Lung (tissue), 12 donors: ENCODE data around the gene ZNF568. TPM values are rescaled to one million over a fixed set of nuclear protein-coding genes. Genes with fewer than 3 reads are reported as not detected.
A peak's percentile ranks its signal among the peaks of the same experiment; 100 is the strongest.

ENCODE experiments used
- ATAC-seq: fragments of 200-7000 bp; cut with Tn5 transposase; one replicate; pipeline ENCODE4 v1.9.1; 2020; ENCODE audit warnings: moderate number of reproducible peaks; ENCODE audit not compliant: insufficient read depth, low FRiP score
- DNase-seq, 3 donors: peaks; one replicate each; pipeline ENCODE4 v3.0.0-alpha.2; 2013 to 2017
- H3K27ac ChIP-seq, 2 donors: one replicate each; pipeline ENCODE4 v1.5.1; 2013; ENCODE audit warnings: mild to moderate bottlenecking in 2 of 2, moderate library complexity in 2 of 2, control low read depth in 1 of 2, inconsistent platforms in 1 of 2, low read depth in 1 of 2, low read length in 1 of 2
- H3K27me3 ChIP-seq, 3 donors: one replicate each; pipeline ENCODE4 v1.5.1; 2013; ENCODE audit warnings: low read length in 2 of 3; ENCODE audit not compliant: control insufficient read depth in 3 of 3, insufficient read depth in 3 of 3
- H3K36me3 ChIP-seq, 4 donors: one replicate each; pipeline ENCODE4 v1.5.1; 2013; ENCODE audit warnings: low read length in 4 of 4, mild to moderate bottlenecking in 1 of 4, moderate library complexity in 1 of 4; ENCODE audit not compliant: control insufficient read depth in 4 of 4, insufficient read depth in 4 of 4
- H3K4me1 ChIP-seq, 5 donors: one replicate each; pipeline ENCODE4 v1.5.1; 2013; ENCODE audit warnings: low read length in 5 of 5, mild to moderate bottlenecking in 2 of 5, moderate library complexity in 1 of 5; ENCODE audit not compliant: control insufficient read depth in 5 of 5, insufficient read depth in 5 of 5
- H3K4me3 ChIP-seq: one replicate; pipeline ENCODE4 v1.5.1; 2013; ENCODE audit warnings: mild to moderate bottlenecking, control low read depth, moderate library complexity
- H3K9ac ChIP-seq, 2 donors: one replicate each; pipeline ENCODE4 v1.5.1; 2013; ENCODE audit warnings: low read length in 2 of 2, control low read depth in 1 of 2; ENCODE audit not compliant: insufficient read depth in 1 of 2
- H3K9me3 ChIP-seq, 4 donors: one replicate each; pipeline ENCODE4 v1.5.1; 2013; ENCODE audit warnings: low read length in 3 of 4, mild to moderate bottlenecking in 1 of 4, moderate library complexity in 1 of 4; ENCODE audit not compliant: control insufficient read depth in 4 of 4, insufficient read depth in 3 of 4
- WGBS, 2 donors: extraction: QIAGEN DNeasy Blood & Tissue Kit; methylation state at CpG; one replicate each; pipeline ENCODE4 v1.1.7; 2013; 5-methylcytosine and 5-hydroxymethylcytosine counted together
- polyA plus RNA-seq, 2 donors: library from polyadenylated mRNA; stranded (reverse); fragments of 200-250 nt; gene quantifications; one replicate each; pipeline ENCODE4 v1.2.1, GENCODE V29; 2013
- total RNA-seq, 2 donors: library from RNA; depleted of rRNA in 1 of 2; stranded (reverse); fragments of >200 nt in 1 of 2; gene quantifications; one replicate each; pipeline ENCODE4 v1.2.1, GENCODE V29; 2014 to 2021
- TF ChIP-seq, protein P1 (sequence below): IDR thresholded peaks from 2 replicates; pipeline ENCODE4 v1.5.1; 2012; ENCODE audit warnings: mild to moderate bottlenecking; ENCODE audit errors: control extremely low read depth, extremely low read depth
- donor health status: control.
- donor health status: control.
- donor health status: Bipolar disorder and iron deficiency.
- donor health status: healthy.
- donor health status: DM: yes; HTN: yes; CAD: no.

The ZNF568 gene
- total and polyA plus RNA-seq, 4 donors = 2.5 to 25.3 (median 6.1) TPM

GRCh38 chr19:36973021-36973843 lies 57.1 kb downstream of the ZNF568 start:
- DNase-seq (peak; percentile 93 to 94 (median 94)), ATAC-seq (peak; percentile 95)
- Histone ChIP-seq H3K27me3 (no peaks in the 10 kb centered on the region), H3K27ac (peak overlapping the region; percentile 68 to 85), H3K4me1 (peaks cover 0 to 11% (median 0%) of the 10 kb centered on the region in 5 donors), H3K4me3 (peak overlapping the region; percentile 86), H3K9ac (peak overlapping the region; percentile 71 to 90), H3K36me3 (peaks cover 0 to 8% (median 6%) of the 10 kb centered on the region in 4 donors), H3K9me3 (peaks cover 0 to 12% (median 0%) of the 10 kb centered on the region in 4 donors)
- TF ChIP-seq, protein P1, sequence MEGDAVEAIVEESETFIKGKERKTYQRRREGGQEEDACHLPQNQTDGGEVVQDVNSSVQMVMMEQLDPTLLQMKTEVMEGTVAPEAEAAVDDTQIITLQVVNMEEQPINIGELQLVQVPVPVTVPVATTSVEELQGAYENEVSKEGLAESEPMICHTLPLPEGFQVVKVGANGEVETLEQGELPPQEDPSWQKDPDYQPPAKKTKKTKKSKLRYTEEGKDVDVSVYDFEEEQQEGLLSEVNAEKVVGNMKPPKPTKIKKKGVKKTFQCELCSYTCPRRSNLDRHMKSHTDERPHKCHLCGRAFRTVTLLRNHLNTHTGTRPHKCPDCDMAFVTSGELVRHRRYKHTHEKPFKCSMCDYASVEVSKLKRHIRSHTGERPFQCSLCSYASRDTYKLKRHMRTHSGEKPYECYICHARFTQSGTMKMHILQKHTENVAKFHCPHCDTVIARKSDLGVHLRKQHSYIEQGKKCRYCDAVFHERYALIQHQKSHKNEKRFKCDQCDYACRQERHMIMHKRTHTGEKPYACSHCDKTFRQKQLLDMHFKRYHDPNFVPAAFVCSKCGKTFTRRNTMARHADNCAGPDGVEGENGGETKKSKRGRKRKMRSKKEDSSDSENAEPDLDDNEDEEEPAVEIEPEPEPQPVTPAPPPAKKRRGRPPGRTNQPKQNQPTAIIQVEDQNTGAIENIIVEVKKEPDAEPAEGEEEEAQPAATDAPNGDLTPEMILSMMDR = peak; percentile 68
- WGBS, 2 donors = 1% methylated on average over 55 to 56 of the region's 56 CpGs

- Histone ChIP-seq H3K36me3 (peaks cover 0 to 11% (median 6%) of the 10 kb centered on the region in 4 donors), H3K4me1 (peaks cover 0 to 11% (median 0%) of the 10 kb centered on the region in 5 donors), H3K27ac (no peak overlapping the region), H3K4me3 (peak overlapping the region; percentile 86), H3K9ac (peak overlapping the region; percentile 71 to 90), H3K9me3 (peaks cover 0 to 12% (median 0%) of the 10 kb centered on the region in 4 donors), H3K27me3 (no peaks in the 10 kb centered on the region)
- TF ChIP-seq, protein P1 = no peak
- WGBS, 2 donors = 37 to 45% methylated on average over 6 of the region's 6 CpGs
- ATAC-seq (no peak), DNase-seq (no peak)
These were observed 57.7 kb downstream of the ZNF568 start for GRCh38 chr19:36973844-36974195.

- ATAC-seq = no peak
- Histone ChIP-seq H3K9ac (no peak overlapping the region), H3K36me3 (peaks cover 1 to 13% (median 8%) of the 10 kb centered on the region in 4 donors), H3K4me1 (no peaks in the 10 kb centered on the region), H3K27ac (no peak overlapping the region), H3K9me3 (peaks cover 0 to 23% (median 0%) of the 10 kb centered on the region in 4 donors), H3K27me3 (no peaks in the 10 kb centered on the region), H3K4me3 (no peak overlapping the region)
- TF ChIP-seq, protein P1 = no peak
- no peak for DNase-seq
- WGBS, 2 donors = 69 to 78% methylated on average over 2 of the region's 2 CpGs
These were observed 70.0 kb downstream of the ZNF568 start for GRCh38 chr19:36986131-36986530.
